SK-N-SH treated with all-trans-retinoic acid at 6 μM for 48 hours (cell line): ENCODE data around the gene TBL1XR1.

Source experiments
- ATAC-seq: fragments of 200-7000 bp; cut with Tn5 transposase; 3 replicates; pipeline ENCODE4 v1.9.1; 2020; ENCODE audit warnings: mild to moderate bottlenecking, moderate library complexity
- ARNTL ChIP-seq: fragments of 450-650 bp; formaldehyde crosslinking; IDR thresholded peaks from 2 replicates; pipeline ENCODE4 v1.5.0; 2020; ENCODE audit warnings: low read depth, mild to moderate bottlenecking, moderate library complexity, borderline replicate concordance
- CREB5 ChIP-seq: fragments of 250-450 bp; sonication (Bioruptor Pico); IDR thresholded peaks from 2 replicates; pipeline ENCODE4 v1.5.1; 2020; ENCODE audit warnings: low read depth, mild to moderate bottlenecking, moderate library complexity
- CSDC2 ChIP-seq: fragments of 250-450 bp; sonication (Bioruptor Pico); IDR thresholded peaks from 2 replicates; pipeline ENCODE4 v1.5.0; 2020; ENCODE audit warnings: mild to moderate bottlenecking, moderate library complexity
- CSRNP3 ChIP-seq: fragments of 250-450 bp; sonication (Bioruptor Pico); IDR thresholded peaks from 2 replicates; pipeline ENCODE4 v1.5.1; 2021; ENCODE audit warnings: mild to moderate bottlenecking, moderate library complexity
- ESRRG ChIP-seq: fragments of 250-450 bp; sonication (Bioruptor Pico); IDR thresholded peaks from 2 replicates; pipeline ENCODE4 v1.6.1; 2021; ENCODE audit warnings: mild to moderate bottlenecking
- GLIS3 ChIP-seq: fragments of 250-450 bp; sonication (Bioruptor Pico); IDR thresholded peaks from 2 replicates; pipeline ENCODE4 v1.5.0; 2020; ENCODE audit warnings: mild to moderate bottlenecking, moderate library complexity
- ISL1 ChIP-seq: fragments of 250-450 bp; sonication (Bioruptor Pico); IDR thresholded peaks from 2 replicates; pipeline ENCODE4 v2.1.2; 2022; ENCODE audit warnings: mild to moderate bottlenecking, moderate library complexity
- POU6F1 ChIP-seq: fragments of 250-450 bp; sonication (Bioruptor Pico); IDR thresholded peaks from 2 replicates; pipeline ENCODE4 v1.8.0; 2021; ENCODE audit warnings: low read depth, mild to moderate bottlenecking, moderate library complexity, borderline replicate concordance
- PPARA ChIP-seq: fragments of 250-450 bp; sonication (Bioruptor Pico); IDR thresholded peaks from 2 replicates; pipeline ENCODE4 v1.5.0; 2020; ENCODE audit warnings: mild to moderate bottlenecking, borderline replicate concordance
- RARB ChIP-seq: fragments of 250-450 bp; sonication (Bioruptor Pico); IDR thresholded peaks from 2 replicates; pipeline ENCODE4 v1.8.0; 2021; ENCODE audit warnings: mild to moderate bottlenecking, moderate library complexity
- SNAI2 ChIP-seq: fragments of 250-450 bp; sonication (Bioruptor Pico); IDR thresholded peaks from 2 replicates; pipeline ENCODE4 v1.5.0; 2020; ENCODE audit warnings: mild to moderate bottlenecking, moderate library complexity
- TCF4 ChIP-seq: fragments of 250-450 bp; sonication (Bioruptor Pico); IDR thresholded peaks from 2 replicates; pipeline ENCODE4 v1.8.0; 2021; ENCODE audit warnings: mild to moderate bottlenecking, moderate library complexity, borderline replicate concordance
- TOX ChIP-seq: fragments of 250-450 bp; sonication (Bioruptor Pico); IDR thresholded peaks from 2 replicates; pipeline ENCODE4 v1.8.0; 2021; ENCODE audit warnings: mild to moderate bottlenecking, moderate library complexity, borderline replicate concordance
- TSHZ2 ChIP-seq: fragments of 250-450 bp; sonication (Bioruptor Pico); IDR thresholded peaks from 2 replicates; pipeline ENCODE4 v1.5.0; 2020; ENCODE audit warnings: mild to moderate bottlenecking, moderate library complexity
- ZNF70 ChIP-seq: fragments of 450-650 bp; formaldehyde crosslinking; IDR thresholded peaks from 2 replicates; pipeline ENCODE4 v1.5.0; 2020; ENCODE audit warnings: mild to moderate bottlenecking, moderate library complexity
- ZNF8 ChIP-seq: fragments of 450-650 bp; formaldehyde crosslinking; IDR thresholded peaks from 2 replicates; pipeline ENCODE4 v1.5.0; 2020; ENCODE audit warnings: mild to moderate bottlenecking, moderate library complexity

TBL1XR1 gene

GRCh38 chr3:177127008-177127407, 70.3 kb downstream of the TBL1XR1 start:
- ATAC-seq = no peak
- TF ChIP-seq RARB (CRISPR knock-in tag) = no peak
- TF ChIP-seq ARNTL (CRISPR knock-in tag) = no peak
- TF ChIP-seq ISL1 (CRISPR knock-in tag) = no peak
- no peak for TF ChIP-seq ZNF70 (CRISPR knock-in tag)
- no peak for TF ChIP-seq ESRRG (CRISPR knock-in tag)
- TF ChIP-seq CSDC2 (CRISPR knock-in tag) = no peak
- no peak for TF ChIP-seq TOX
- no peak for TF ChIP-seq TSHZ2 (CRISPR knock-in tag)
- no peak for TF ChIP-seq CREB5 (CRISPR knock-in tag)
- no peak for TF ChIP-seq GLIS3 (CRISPR knock-in tag)
- TF ChIP-seq CSRNP3 = no peak
- no peak for TF ChIP-seq TCF4 (CRISPR knock-in tag)
- no peak for TF ChIP-seq SNAI2

GRCh38 chr3:177126015-177126773, 71.1 kb downstream of the TBL1XR1 start:
- ATAC-seq = peak; percentile 84
- TF ChIP-seq ISL1 (CRISPR knock-in tag) = peak; percentile 29; the same call in 1 of the 2 replicates
- no peak for TF ChIP-seq CSRNP3

- ATAC-seq = no peak
- TF ChIP-seq ZNF8 (CRISPR knock-in tag) (no peak; the same call in 1 of the 2 replicates), ISL1 (CRISPR knock-in tag) (no peak), POU6F1 (CRISPR knock-in tag) (no peak), CSRNP3 (no peak), TSHZ2 (CRISPR knock-in tag) (no peak), PPARA (CRISPR knock-in tag) (no peak)
Measured at GRCh38 chr3:177124882-177125281, 72.4 kb downstream of the TBL1XR1 start.
